Cardiac muscle cell (in vitro differentiated cells and primary cell): ENCODE measurements around the gene GJA5. TPM values are rescaled to one million over a fixed set of nuclear protein-coding genes. Genes with fewer than 3 reads are reported as not detected.

ENCODE experiments used
- DNase-seq, 2 donors: peaks; one replicate each; pipeline versions ENCODE4 v3.0.0 to v3.0.0-alpha.2; 2010 to 2017; ENCODE audit warnings: low read depth in 1 of 2, low spot score in 1 of 2
- H3K27ac ChIP-seq: fragments of 200-600 bp; sonication (generic); 2 replicates; pipeline ENCODE4 v1.5.1; 2016
- H3K27me3 ChIP-seq: fragments of 200-600 bp; sonication (generic); 2 replicates; pipeline ENCODE4 v1.6.0; 2016; ENCODE audit warnings: control low read depth
- H3K36me3 ChIP-seq: fragments of 200-600 bp; sonication (generic); 2 replicates; pipeline ENCODE4 v1.5.1; 2016; ENCODE audit warnings: control low read depth
- H3K4me1 ChIP-seq: fragments of 200-600 bp; sonication (generic); 2 replicates; pipeline ENCODE4 v1.8.1; 2017; ENCODE audit warnings: low read depth, mild to moderate bottlenecking, mixed run types
- H3K4me3 ChIP-seq: fragments of 200-600 bp; sonication (generic); 2 replicates; pipeline ENCODE4 v1.5.1; 2016; ENCODE audit warnings: mild to moderate bottlenecking
- H3K9me3 ChIP-seq: fragments of 200-600 bp; sonication (generic); 2 replicates; pipeline ENCODE4 v1.5.1; 2017; ENCODE audit warnings: low read depth, mild to moderate bottlenecking, control low read depth
- CTCF ChIP-seq: IDR thresholded peaks from 2 replicates; pipeline ENCODE4 v1.5.1; 2012; ENCODE audit warnings: low read depth, mild to moderate bottlenecking, low read length
- polyA plus RNA-seq: library from polyadenylated mRNA; unstranded; fragments of >200 nt; fragmentation: Nextera tagmentation; extraction: Ambion mirVana; gene quantifications from 2 replicates; pipeline ENCODE4 v1.2.1, GENCODE V29; 2016
- total RNA-seq: library from RNA; depleted of rRNA; stranded (reverse); fragments of >200 nt; gene quantifications from 2 replicates; pipeline ENCODE4 v1.2.3, GENCODE V29; 2016

The GJA5 gene
- total and polyA plus RNA-seq, 2 experiments from 2014 or later, result 12.3 to 23.9 TPM

GRCh38 chr1:147748676-147749350 lies 11.6 kb downstream of the GJA5 start:
- H3K27me3 ChIP-seq, result no peaks in the 10 kb centered on the region
- no peak overlapping the region for H3K4me3 ChIP-seq
- peaks cover 32% of the 10 kb centered on the region for H3K4me1 ChIP-seq
- H3K9me3 ChIP-seq, result no peaks in the 10 kb centered on the region
- DNase-seq, result peak in 1 of 2 donors; percentile 97
- H3K27ac ChIP-seq, result peak overlapping the region; percentile 86
- no peaks in the 10 kb centered on the region for H3K36me3 ChIP-seq
- no peak for TF ChIP-seq CTCF

GRCh38 chr1:147747966-147748365 lies 12.4 kb downstream of the GJA5 start:
- Histone ChIP-seq H3K4me3 (no peak overlapping the region), H3K27ac (peak overlapping the region; percentile 86), H3K4me1 (peaks cover 33% of the 10 kb centered on the region), H3K9me3 (no peaks in the 10 kb centered on the region), H3K36me3 (no peaks in the 10 kb centered on the region), H3K27me3 (no peaks in the 10 kb centered on the region)
- no peak for DNase-seq
- TF ChIP-seq CTCF, result no peak

- H3K27me3 ChIP-seq, result peaks cover 13% of the 10 kb centered on the region
- no peaks in the 10 kb centered on the region for H3K9me3 ChIP-seq
- no peak overlapping the region for H3K27ac ChIP-seq
- no peak for DNase-seq
- TF ChIP-seq CTCF, result no peak
- H3K4me1 ChIP-seq, result peaks cover 31% of the 10 kb centered on the region
- no peaks in the 10 kb centered on the region for H3K36me3 ChIP-seq
- no peak overlapping the region for H3K4me3 ChIP-seq
These were observed 15.1 kb downstream of the GJA5 start for GRCh38 chr1:147745271-147745670.

GRCh38 chr1:147741065-147741464 lies 19.3 kb downstream of the GJA5 start:
- H3K4me3 ChIP-seq, result no peak overlapping the region
- peak in 1 of 2 donors; percentile 23 for DNase-seq
- H3K36me3 ChIP-seq, result no peaks in the 10 kb centered on the region
- peaks cover 34% of the 10 kb centered on the region for H3K4me1 ChIP-seq
- no peak overlapping the region for H3K27ac ChIP-seq
- H3K27me3 ChIP-seq, result peaks cover 14% of the 10 kb centered on the region
- no peak for TF ChIP-seq CTCF
- H3K9me3 ChIP-seq, result no peaks in the 10 kb centered on the region

GRCh38 chr1:147740391-147740790 lies 20.0 kb downstream of the GJA5 start:
- H3K4me1 ChIP-seq, result peaks cover 40% of the 10 kb centered on the region
- H3K27ac ChIP-seq, result no peak overlapping the region
- H3K27me3 ChIP-seq, result peaks cover 14% of the 10 kb centered on the region
- no peaks in the 10 kb centered on the region for H3K9me3 ChIP-seq
- no peaks in the 10 kb centered on the region for H3K36me3 ChIP-seq
- TF ChIP-seq CTCF, result no peak
- DNase-seq, result no peak
- H3K4me3 ChIP-seq, result no peak overlapping the region
